NCI-H345 treated with DMSO at 0.1 percent for 48 hours (cell line): ENCODE data around the gene EPHA4.

ENCODE experiments used
- DNase-seq: peaks from one replicate; lab custom pipeline; 2025; ENCODE audit not compliant: unreplicated experiment; lab: John Stamatoyannopoulos, UW

EPHA4 gene

GRCh38 chr2:221546505-221547225, 25.4 kb downstream of the EPHA4 start:
- no peak for DNase-seq

- DNase-seq: no peak
Observed at GRCh38 chr2:221541131-221541735, 30.9 kb downstream of the EPHA4 start.

GRCh38 chr2:221539246-221539645, 32.9 kb downstream of the EPHA4 start:
- DNase-seq: no peak

DNA sequence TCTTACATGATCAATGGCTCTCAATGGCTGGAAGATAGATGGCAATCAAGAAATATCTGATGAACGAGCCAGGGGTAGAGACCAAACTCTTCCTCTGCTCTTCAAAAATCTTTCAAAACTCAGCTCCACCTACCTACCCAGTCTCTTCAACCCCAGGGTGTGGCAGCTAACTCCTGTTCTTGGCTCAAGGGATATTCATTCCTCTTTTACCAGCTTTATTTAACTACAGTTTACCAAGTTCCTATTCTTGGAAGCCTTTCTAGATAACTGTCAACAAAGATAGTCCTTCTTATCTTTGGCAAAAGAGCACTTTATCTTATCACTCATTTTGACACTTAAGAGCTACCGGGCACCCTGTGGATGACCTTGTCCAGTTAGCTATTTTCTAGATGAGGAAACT, 36.3 kb downstream of the EPHA4 start:
- no peak for DNase-seq

- DNase-seq: no peak
Observed at GRCh38 chr2:221533299-221533698, 38.8 kb downstream of the EPHA4 start.

- no peak for DNase-seq
Observed at GRCh38 chr2:221532641-221533040, 39.5 kb downstream of the EPHA4 start.

DNA sequence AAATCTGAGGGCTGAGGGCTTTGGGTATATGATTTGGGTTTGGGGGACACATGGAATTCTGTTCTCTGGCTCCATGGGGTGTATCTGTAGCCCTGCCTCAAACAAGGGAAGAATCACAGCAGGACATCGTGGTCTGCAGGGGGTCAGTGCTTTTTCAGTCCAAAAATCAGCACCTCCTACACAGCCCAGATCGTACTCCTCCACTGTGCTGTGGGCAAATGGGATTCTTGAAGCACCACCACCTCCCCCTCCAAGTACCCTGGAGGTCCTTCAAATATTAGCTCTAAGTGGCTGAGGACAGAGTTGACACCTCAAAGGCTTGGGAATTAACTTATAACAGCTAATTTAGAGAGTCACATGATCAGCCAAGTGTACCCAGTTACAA, 41.5 kb downstream of the EPHA4 start:
- DNase-seq: no peak

DNA sequence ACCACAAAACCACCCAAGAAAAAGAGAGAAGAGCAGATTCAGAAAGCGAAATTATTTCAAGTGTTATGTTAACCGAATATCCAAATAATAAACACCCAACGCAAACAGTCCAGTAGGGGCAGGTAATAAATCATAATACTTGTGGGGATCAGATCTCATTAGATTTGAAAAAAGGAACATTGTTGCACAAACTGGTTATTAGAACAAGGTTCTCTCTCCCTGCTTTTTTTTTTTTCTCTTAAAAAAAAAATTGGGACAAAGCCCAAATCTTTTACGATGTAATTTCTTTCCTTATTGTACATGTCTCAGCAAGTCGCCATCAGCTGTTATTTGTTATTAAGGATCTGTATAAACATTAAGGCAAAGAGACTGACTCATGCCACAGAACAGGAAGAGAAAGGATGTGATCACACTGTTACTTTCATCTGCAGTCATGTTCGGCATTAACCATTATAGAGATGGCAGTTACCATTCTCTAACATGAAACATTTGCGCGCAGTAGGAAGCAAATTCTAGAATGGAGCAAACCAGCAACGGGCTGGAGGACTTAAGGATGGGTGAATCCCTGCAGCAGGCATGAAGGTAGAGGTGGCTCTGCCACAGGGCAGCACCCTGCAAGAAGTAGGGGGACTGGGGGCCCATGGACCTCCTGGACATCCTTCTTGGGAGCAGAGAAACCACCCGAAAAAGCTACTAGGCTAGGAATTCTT, 42.0 kb downstream of the EPHA4 start:
- DNase-seq: no peak

DNA sequence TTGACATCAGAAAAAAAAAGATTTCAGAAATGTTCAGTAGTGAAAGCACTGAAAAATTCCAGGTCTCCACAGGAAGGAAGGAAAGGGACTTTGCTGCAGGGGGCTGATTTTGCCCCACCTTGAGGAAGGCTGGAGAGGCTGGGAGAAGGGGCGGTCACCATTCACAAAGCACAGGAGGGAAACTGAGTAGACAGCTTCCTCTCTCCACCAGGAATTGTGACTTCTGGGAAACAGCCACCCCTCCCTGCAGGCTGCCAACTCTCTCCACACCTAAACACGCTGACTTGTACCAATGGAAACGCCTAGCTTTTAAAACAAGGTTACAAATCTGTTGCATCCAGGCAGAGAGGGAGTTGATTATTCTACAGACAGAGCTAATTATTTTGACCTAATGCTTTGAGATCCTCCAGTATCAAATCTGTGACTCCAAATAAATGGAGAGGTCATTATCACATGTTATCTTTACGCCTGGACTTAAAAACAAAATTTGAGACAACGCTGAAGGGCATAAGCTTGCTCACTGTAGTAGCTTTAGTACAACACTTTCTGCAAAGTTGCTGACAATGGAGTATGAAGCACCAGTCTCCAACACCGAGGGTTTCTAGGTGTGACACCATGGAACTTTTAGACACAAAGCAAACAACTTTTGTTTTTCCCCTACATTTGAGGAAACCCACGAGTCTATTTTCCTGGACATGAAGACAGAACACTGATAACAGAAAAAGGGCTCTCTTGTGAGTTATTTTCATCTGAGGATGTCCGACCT, 42.7 kb downstream of the EPHA4 start:
- no peak for DNase-seq

DNA sequence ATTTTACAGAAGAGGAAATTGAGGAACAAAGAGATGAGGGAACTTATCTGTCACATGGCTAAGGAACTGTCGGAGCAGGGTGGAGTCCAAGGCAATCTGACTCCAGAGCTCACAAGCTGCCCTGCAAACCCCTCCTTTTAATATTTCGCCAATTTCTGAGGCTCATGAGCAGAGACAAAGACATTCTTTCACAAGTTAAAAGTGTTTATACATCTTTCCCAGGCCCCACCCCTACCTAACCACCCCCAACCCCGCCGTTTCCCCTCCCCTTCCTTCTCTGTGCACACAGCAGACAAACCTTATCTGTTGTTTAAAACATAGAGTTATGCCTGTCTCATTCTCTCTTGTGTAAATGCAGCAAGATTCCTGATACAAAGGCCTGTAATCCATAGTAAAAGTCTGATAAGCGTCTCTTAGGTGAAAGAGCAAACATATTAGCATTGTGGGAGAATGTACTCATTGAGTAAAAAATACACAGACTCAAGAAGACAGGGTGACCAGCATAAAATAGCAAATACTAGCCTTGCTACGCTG, 44.3 kb downstream of the EPHA4 start:
- DNase-seq: no peak

GRCh38 chr2:221524158-221524557, 47.9 kb downstream of the EPHA4 start:
- no peak for DNase-seq

GRCh38 chr2:221521233-221521845, 50.8 kb downstream of the EPHA4 start:
- DNase-seq: no peak

DNA sequence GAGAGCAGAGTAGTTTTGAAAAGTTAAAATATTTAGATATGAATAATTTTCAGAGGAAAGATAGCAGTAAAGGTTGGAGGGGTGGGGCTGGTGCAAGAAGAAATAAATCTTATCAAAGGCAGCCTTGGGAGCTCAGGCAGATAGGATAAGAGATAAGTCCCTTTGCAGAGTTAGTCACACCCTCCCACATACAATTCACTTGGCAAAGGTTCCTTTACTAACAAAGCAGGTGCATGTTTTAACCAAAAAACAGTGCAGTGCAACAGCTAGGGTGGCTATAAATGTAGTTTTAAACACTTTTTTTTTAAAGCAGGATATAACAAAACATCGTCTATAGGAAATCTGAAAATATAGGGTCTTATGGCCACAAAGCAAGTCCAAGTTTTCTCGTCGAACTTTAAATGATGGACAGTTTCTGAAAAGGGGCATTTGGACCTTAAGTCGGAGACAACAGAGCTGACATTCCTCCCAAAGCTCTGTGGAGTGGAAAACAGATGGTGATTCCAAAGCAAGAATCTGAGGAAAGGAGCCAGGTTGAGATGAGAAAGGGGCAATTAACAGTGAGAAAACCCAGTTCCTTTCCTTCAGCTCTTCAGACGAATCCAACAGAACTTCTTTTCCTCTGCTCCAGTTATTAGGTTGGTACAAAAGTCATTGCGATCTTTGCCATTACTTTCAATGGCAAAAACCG, 53.0 kb downstream of the EPHA4 start:
- DNase-seq: no peak

DNA sequence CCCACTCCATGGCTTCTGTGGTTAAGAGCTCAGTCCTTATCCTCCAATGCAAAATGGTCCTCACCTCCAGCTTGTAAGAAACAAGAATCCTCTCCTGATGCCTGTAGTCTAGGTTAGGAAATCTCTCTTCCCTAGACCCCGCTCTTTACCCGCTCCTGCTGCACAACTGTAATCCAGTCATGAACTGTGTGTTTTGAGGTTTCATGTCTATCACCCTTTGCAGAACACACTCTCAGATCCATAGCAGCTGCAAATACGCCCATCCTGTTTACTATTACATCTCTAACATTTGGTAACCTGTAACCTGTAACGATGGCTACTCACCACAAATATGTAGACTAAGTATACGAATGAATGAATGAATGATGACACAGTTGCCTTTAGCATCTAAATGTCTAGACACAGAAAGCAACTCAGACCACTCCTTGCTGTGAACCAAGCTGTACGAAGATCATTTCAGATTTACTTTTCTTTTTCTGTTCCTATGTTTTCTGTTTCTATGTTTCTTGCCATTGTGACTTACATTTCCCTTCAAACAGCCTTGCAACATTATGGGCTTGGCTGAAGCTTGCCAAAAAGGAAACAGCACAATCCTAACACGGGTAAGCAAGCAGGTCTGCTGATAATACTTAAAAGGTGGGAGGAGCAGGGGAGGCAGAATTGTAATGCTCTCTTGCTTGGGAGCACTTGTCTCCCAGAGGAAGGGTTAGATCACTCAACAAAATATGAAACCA, 53.7 kb downstream of the EPHA4 start:
- DNase-seq: no peak

DNA sequence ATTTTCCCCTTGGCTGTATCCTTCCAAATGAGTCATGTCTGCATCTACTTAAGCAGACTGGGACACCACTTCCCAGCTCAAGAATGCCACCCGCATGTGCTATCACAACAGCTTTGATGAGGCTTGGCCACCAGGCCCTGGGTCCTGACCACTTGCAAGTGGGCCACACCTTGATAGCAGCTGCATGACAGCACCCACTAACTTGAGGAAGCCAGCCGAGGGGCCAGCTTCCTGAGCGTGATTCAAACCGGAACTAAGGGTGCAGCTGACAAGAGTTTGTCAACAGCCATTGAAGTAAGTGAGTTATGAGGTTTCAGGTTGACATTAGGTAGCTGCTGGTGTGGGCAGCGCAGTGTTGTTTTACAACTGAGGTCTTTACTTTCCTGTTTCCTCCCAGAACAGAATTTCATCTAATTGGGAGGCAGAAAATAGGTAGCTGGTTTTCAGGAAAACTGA, 54.4 kb downstream of the EPHA4 start:
- DNase-seq: no peak

- DNase-seq: no peak
Observed at GRCh38 chr2:221517146-221517695, 54.9 kb downstream of the EPHA4 start.

- no peak for DNase-seq
Observed at GRCh38 chr2:221515864-221516263, 56.2 kb downstream of the EPHA4 start.

GRCh38 chr2:221514305-221515040, 57.6 kb downstream of the EPHA4 start:
- DNase-seq: peak; percentile 48

DNA sequence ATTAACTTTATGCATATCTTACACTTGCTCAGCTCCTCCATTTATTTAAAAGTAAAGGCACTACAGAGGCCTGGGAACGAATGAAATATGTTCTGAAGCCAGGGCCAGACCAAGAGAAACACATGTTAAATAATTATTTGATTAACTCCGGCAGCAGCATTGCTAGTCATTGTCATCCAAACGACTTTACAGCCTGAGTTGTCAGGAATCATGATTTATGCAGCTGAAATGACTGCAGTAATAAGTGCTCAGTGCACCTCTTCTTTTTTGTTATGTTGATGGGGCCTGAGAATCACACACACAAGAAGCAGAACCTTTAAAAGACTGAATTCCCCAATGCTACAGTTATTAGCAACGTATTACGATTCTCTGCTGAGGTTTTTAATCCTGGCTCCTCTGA, 58.9 kb downstream of the EPHA4 start:
- no peak for DNase-seq
